Measurements from ENCODE around the gene CERS6. TPM values are rescaled to one million over a fixed set of nuclear protein-coding genes. Genes with fewer than 3 reads are reported as not detected.

CERS6 gene
- total RNA-seq, 1 experiment from 2014 or later = 17.3 TPM

- Mint-ChIP-seq H3K36me3 (no peaks in the 10 kb centered on the region), H3K4me3 (no peak overlapping the region), H3K4me1 (peaks cover 50% of the 10 kb centered on the region), H3K27ac (peak overlapping the region; percentile 53), H3K27me3 (ENCODE audit: low read depth) (no peaks in the 10 kb centered on the region), H3K9me3 (peaks cover 4% of the 10 kb centered on the region)
- TF ChIP-seq SOX15 (CRISPR knock-in tag; IDR thresholded peaks at IDR 0.05) (no peak), STAT6 (CRISPR knock-in tag; conservative IDR thresholded peaks at IDR 0.05; ENCODE audit: low read depth) (no peak), GRHL2 (CRISPR knock-in tag; IDR thresholded peaks at IDR 0.05; ENCODE audit: insufficient replicate concordance, severe bottlenecking) (no peak), AR (CRISPR knock-in tag; IDR thresholded peaks at IDR 0.05) (no peak), JUN (CRISPR knock-in tag; IDR thresholded peaks at IDR 0.05) (no peak), ZBTB43 (CRISPR knock-in tag; IDR thresholded peaks at IDR 0.05) (no peak), NR3C1 (CRISPR knock-in tag; conservative IDR thresholded peaks at IDR 0.05; ENCODE audit: low read depth) (no peak), ZNF263 (CRISPR knock-in tag; IDR thresholded peaks at IDR 0.05; ENCODE audit: low read depth) (no peak), E2F1 (CRISPR knock-in tag; IDR thresholded peaks at IDR 0.05) (no peak), CDX4 (CRISPR knock-in tag; IDR thresholded peaks at IDR 0.05; ENCODE audit: borderline replicate concordance) (no peak), MXD4 (CRISPR knock-in tag; IDR thresholded peaks at IDR 0.05; ENCODE audit: borderline replicate concordance) (no peak), SMAD4 (CRISPR knock-in tag; IDR thresholded peaks at IDR 0.05) (no peak)
- POLR2A ChIA-PET = no interaction called here
- peak; percentile 72 for ATAC-seq
- CTCF ChIA-PET = interaction anchor here (0.6 to 1.3 kb wide), 3 partner anchors 14 to 105 kb away, joined by 3 to 5 read pairs (median 5); no protein-coding TSS in a partner anchor
- DNase-seq (ENCODE audit: low spot score) = no peak
These were observed 133.5 kb downstream of the CERS6 start for GRCh38 chr2:168589236-168590211.

GRCh38 chr2:168592181-168592831, 136.2 kb downstream of the CERS6 start:
- Mint-ChIP-seq H3K4me1 (peaks cover 53% of the 10 kb centered on the region), H3K27ac (peak overlapping the region; percentile 26), H3K27me3 (ENCODE audit: low read depth) (no peaks in the 10 kb centered on the region), H3K36me3 (no peaks in the 10 kb centered on the region), H3K4me3 (no peak overlapping the region), H3K9me3 (no peaks in the 10 kb centered on the region)
- ChIA-PET POLR2A (no interaction called here), CTCF (no interaction called here)
- peak; percentile 35 for ATAC-seq
- no peak for DNase-seq (ENCODE audit: low spot score)
- TF ChIP-seq NFE2L1 (CRISPR knock-in tag; IDR thresholded peaks at IDR 0.05) (no peak), ZBTB43 (CRISPR knock-in tag; IDR thresholded peaks at IDR 0.05) (no peak), ZNF232 (CRISPR knock-in tag; IDR thresholded peaks at IDR 0.05) (no peak), GABPB1 (CRISPR knock-in tag; IDR thresholded peaks at IDR 0.05) (no peak), TEAD1 (CRISPR knock-in tag; IDR thresholded peaks at IDR 0.05) (no peak), EMX1 (CRISPR knock-in tag; IDR thresholded peaks at IDR 0.05) (no peak), ZNF416 (CRISPR knock-in tag; IDR thresholded peaks at IDR 0.05) (no peak), ZNF281 (CRISPR knock-in tag; IDR thresholded peaks at IDR 0.05) (no peak), GTF2I (CRISPR knock-in tag; conservative IDR thresholded peaks at IDR 0.05) (no peak)

All from WTC11 (cell line).